Vagina (tissue), 2 donors: ENCODE results near the gene PPP1R13B. TPM values are rescaled to one million over a fixed set of nuclear protein-coding genes. Genes with fewer than 3 reads are reported as not detected.

Experiments
- DNase-seq, 2 donors: peaks; one replicate each; pipeline ENCODE4 v3.0.0-alpha.2; 2017; ENCODE audit errors: extremely low spot score in 2 of 2
- H3K27ac ChIP-seq: fragments of 200-600 bp; sonication (generic); one replicate; pipeline ENCODE4 v1.5.1; 2019
- H3K27me3 ChIP-seq: fragments of 200-600 bp; sonication (generic); one replicate; pipeline ENCODE4 v1.5.1; 2019
- H3K36me3 ChIP-seq, 2 donors: fragments of 200-600 bp; sonication (generic); one replicate each; pipeline ENCODE4 v1.5.1; 2017 to 2019
- H3K4me1 ChIP-seq: fragments of 200-600 bp; sonication (generic); one replicate; pipeline ENCODE4 v1.5.1; 2019
- H3K4me3 ChIP-seq, 2 donors: fragments of 200-600 bp; sonication (generic); 1 replicate in 1 of 2; 2 replicates in 1 of 2; pipeline ENCODE4 v1.5.1; 2016 to 2019
- H3K9me3 ChIP-seq: fragments of 200-600 bp; sonication (generic); one replicate; pipeline ENCODE4 v1.5.1; 2019
- CTCF ChIP-seq, 3 experiments: fragments of 450-650 bp in 2 of 3; fragments of 200-600 bp in 1 of 3; sonication (generic) in 1 of 3; IDR thresholded peaks; one replicate each; pipeline ENCODE4 v1.5.1; 2017 to 2019; ENCODE audit warnings: antibody characterized with exemption in 3 of 3, mild to moderate bottlenecking in 2 of 3, moderate library complexity in 2 of 3
- POLR2A ChIP-seq, 2 donors: fragments of 450-650 bp; IDR thresholded peaks; one replicate each; pipeline ENCODE4 v1.6.1; 2017; ENCODE audit warnings: antibody characterized with exemption in 2 of 2, mild to moderate bottlenecking in 2 of 2, moderate library complexity in 2 of 2
- POLR2AphosphoS5 ChIP-seq, 2 donors: sonication (generic); formaldehyde crosslinking; IDR thresholded peaks; one replicate each; pipeline ENCODE4 v1.9.0; 2017; ENCODE audit warnings: antibody characterized with exemption in 2 of 2, mild to moderate bottlenecking in 2 of 2, low read depth in 1 of 2; ENCODE audit not compliant: insufficient read depth in 1 of 2
- intact Hi-C: fragments of 100-400 bp; cut with DNase I; formaldehyde crosslinking; loops from one replicate; pipeline ENCODE4 v1.15.1; 2023
- total RNA-seq: library from RNA; depleted of rRNA; stranded (reverse); fragments of >200 nt; gene quantifications from one replicate; pipeline ENCODE4 v1.2.3, GENCODE V29; 2016

The PPP1R13B gene
- total RNA-seq, 1 donor from 2014 or later: 34.1 TPM

- Histone ChIP-seq H3K27me3 (no peaks in the 10 kb centered on the region), H3K4me3 (no peak overlapping the region), H3K9me3 (no peaks in the 10 kb centered on the region), H3K36me3 (peaks cover under 1 to 52% of the 10 kb centered on the region in 2 donors), H3K4me1 (peaks cover 26% of the 10 kb centered on the region), H3K27ac (no peak overlapping the region)
- intact Hi-C loops: no loop called here
- TF ChIP-seq CTCF (IDR thresholded peaks at IDR 0.05): no peak
- no peak for TF ChIP-seq POLR2A (IDR thresholded peaks at IDR 0.05)
- no peak for TF ChIP-seq POLR2AphosphoS5 (IDR thresholded peaks at IDR 0.05; ENCODE audit: insufficient read depth in 1 of 2, low read depth in 1 of 2)
- DNase-seq: no peak
These were observed 158.2 kb downstream of the PPP1R13B start for GRCh38 chr14:103688906-103689902.

- no peak for DNase-seq
- Histone ChIP-seq H3K4me1 (peaks cover 18% of the 10 kb centered on the region), H3K27me3 (no peaks in the 10 kb centered on the region), H3K4me3 (no peak overlapping the region), H3K36me3 (peaks cover 0 to 53% of the 10 kb centered on the region in 2 donors), H3K27ac (no peak overlapping the region), H3K9me3 (no peaks in the 10 kb centered on the region)
- no peak for TF ChIP-seq POLR2AphosphoS5 (IDR thresholded peaks at IDR 0.05; ENCODE audit: insufficient read depth in 1 of 2, low read depth in 1 of 2)
- no peak for TF ChIP-seq CTCF (IDR thresholded peaks at IDR 0.05)
- no peak for TF ChIP-seq POLR2A (IDR thresholded peaks at IDR 0.05)
- intact Hi-C loops: no loop called here
These were observed 158.9 kb downstream of the PPP1R13B start for GRCh38 chr14:103688441-103688840.

GRCh38 chr14:103687712-103688111 lies 159.7 kb downstream of the PPP1R13B start:
- peaks cover 0 to 55% of the 10 kb centered on the region in 2 donors for H3K36me3 ChIP-seq
- no peak overlapping the region for H3K27ac ChIP-seq

GRCh38 chr14:103686831-103687485 lies 160.4 kb downstream of the PPP1R13B start:
- TF ChIP-seq POLR2AphosphoS5 (IDR thresholded peaks at IDR 0.05; ENCODE audit: insufficient read depth in 1 of 2, low read depth in 1 of 2) (no peak), CTCF (IDR thresholded peaks at IDR 0.05) (no peak), POLR2A (IDR thresholded peaks at IDR 0.05) (no peak)
- intact Hi-C loops: no loop called here
- peaks cover 12% of the 10 kb centered on the region for H3K4me1 ChIP-seq
- peaks cover 0 to 61% of the 10 kb centered on the region in 2 donors for H3K36me3 ChIP-seq
- no peak overlapping the region for H3K4me3 ChIP-seq
- no peaks in the 10 kb centered on the region for H3K9me3 ChIP-seq
- H3K27me3 ChIP-seq: no peaks in the 10 kb centered on the region
- DNase-seq: no peak
- no peak overlapping the region for H3K27ac ChIP-seq

More at GRCh38 chr14:103687712-103688111, 159.7 kb downstream of the PPP1R13B start:
- intact Hi-C loops: no loop called here
- no peak for DNase-seq
- TF ChIP-seq POLR2AphosphoS5 (IDR thresholded peaks at IDR 0.05; ENCODE audit: insufficient read depth in 1 of 2, low read depth in 1 of 2) (no peak), POLR2A (IDR thresholded peaks at IDR 0.05) (no peak), CTCF (IDR thresholded peaks at IDR 0.05) (no peak)
- no peaks in the 10 kb centered on the region for H3K27me3 ChIP-seq
- H3K4me1 ChIP-seq: peaks cover 17% of the 10 kb centered on the region
- H3K9me3 ChIP-seq: no peaks in the 10 kb centered on the region
- H3K4me3 ChIP-seq: no peak overlapping the region
